WTC11 (cell line): Measurements from ENCODE around the gene PCGF3.

ENCODE experiments used
- ATF6 ChIP-seq: sonication (generic); formaldehyde crosslinking; IDR thresholded peaks from 2 replicates; pipeline ENCODE4 v1.8.1; 2023; ENCODE audit warnings: mild to moderate bottlenecking, missing genetic modification reagents
- CTCF ChIP-seq: fragments of 200-600 bp; IDR thresholded peaks from 2 replicates; pipeline ENCODE4 v1.8.0; 2022; ENCODE audit warnings: antibody characterized with exemption
- E2F1 ChIP-seq: sonication (generic); formaldehyde crosslinking; IDR thresholded peaks from 2 replicates; pipeline ENCODE4 v1.8.0; 2022; ENCODE audit warnings: mild to moderate bottlenecking, missing genetic modification reagents
- FOXP4 ChIP-seq: sonication (generic); formaldehyde crosslinking; IDR thresholded peaks from 2 replicates; pipeline ENCODE4 v1.8.0; 2022; ENCODE audit warnings: mild to moderate bottlenecking, missing genetic modification reagents
- MAX ChIP-seq: sonication (generic); formaldehyde crosslinking; IDR thresholded peaks from 2 replicates; pipeline ENCODE4 v1.8.0; 2022; ENCODE audit warnings: mild to moderate bottlenecking, missing genetic modification reagents
- NR3C1 ChIP-seq: sonication (generic); formaldehyde crosslinking; conservative IDR thresholded peaks from 2 replicates; pipeline ENCODE4 v1.8.1; 2023; ENCODE audit warnings: low read depth, mild to moderate bottlenecking, missing genetic modification reagents
- PRRX2 ChIP-seq: fragments of 250-450 bp; sonication (Bioruptor Pico); IDR thresholded peaks from 2 replicates; pipeline ENCODE4 v1.8.0; 2021; ENCODE audit warnings: mild to moderate bottlenecking
- SP1 ChIP-seq: sonication (generic); formaldehyde crosslinking; conservative IDR thresholded peaks from 2 replicates; pipeline ENCODE4 v1.8.1; 2022; ENCODE audit warnings: missing genetic modification reagents
- USF1 ChIP-seq: sonication (generic); formaldehyde crosslinking; IDR thresholded peaks from 2 replicates; pipeline ENCODE4 v1.8.0; 2022; ENCODE audit warnings: mild to moderate bottlenecking, missing genetic modification reagents
- USF2 ChIP-seq: sonication (generic); formaldehyde crosslinking; IDR thresholded peaks from 2 replicates; pipeline ENCODE4 v1.8.1; 2023; ENCODE audit warnings: mild to moderate bottlenecking, missing genetic modification reagents, moderate library complexity

- no peak for TF ChIP-seq CTCF
- TF ChIP-seq ATF6 (CRISPR knock-in tag) = no peak
- no peak for TF ChIP-seq USF2 (CRISPR knock-in tag)
- TF ChIP-seq USF1 (CRISPR knock-in tag) = no peak
- no peak for TF ChIP-seq NR3C1 (CRISPR knock-in tag)
- TF ChIP-seq E2F1 (CRISPR knock-in tag) = no peak
- no peak for TF ChIP-seq SP1
- no peak for TF ChIP-seq PRRX2
- no peak for TF ChIP-seq FOXP4 (CRISPR knock-in tag)
- TF ChIP-seq MAX (CRISPR knock-in tag) = no peak
These were observed 4.9 kb upstream of the PCGF3 start for GRCh38 chr4:700587-701264.
